Keratinocyte (primary cell): ENCODE results near the gene OSGEP. TPM values are rescaled to one million over a fixed set of nuclear protein-coding genes. Genes with fewer than 3 reads are reported as not detected.

Experiments used
- DNase-seq: peaks from one replicate; pipeline ENCODE4 v3.0.0-alpha.2; 2011; ENCODE audit warnings: low read depth, missing footprints, low spot score
- FAIRE-seq: peaks from 2 replicates; lab custom pipeline; 2011; peaks lifted over from hg19 to GRCh38; lab: Jason Lieb, UNC
- H2AFZ ChIP-seq: 2 replicates; pipeline ENCODE4 v1.6.0; 2012; ENCODE audit warnings: low read length, control low read depth, inconsistent platforms; ENCODE audit not compliant: control insufficient read depth
- H3K27ac ChIP-seq: 2 replicates; pipeline ENCODE4 v1.5.1; 2011; ENCODE audit warnings: low read length; ENCODE audit not compliant: control insufficient read depth, insufficient read depth
- H3K27me3 ChIP-seq: 3 replicates; pipeline ENCODE4 v1.6.0; 2011; ENCODE audit warnings: low read length; ENCODE audit not compliant: control insufficient read depth, insufficient read depth; ENCODE audit errors: extremely low read depth
- H3K36me3 ChIP-seq, 2 experiments: 2 replicates in 1 of 2; 3 replicates in 1 of 2; pipeline ENCODE4 v1.5.1; 2011; ENCODE audit warnings: low read length in 2 of 2, mild to moderate bottlenecking in 1 of 2; ENCODE audit not compliant: control insufficient read depth in 2 of 2, insufficient read depth in 2 of 2; ENCODE audit errors: extremely low read depth in 1 of 2
- H3K4me1 ChIP-seq: 3 replicates; pipeline ENCODE4 v1.5.1; 2011; ENCODE audit warnings: low read length; ENCODE audit not compliant: control insufficient read depth, insufficient read depth; ENCODE audit errors: extremely low read depth
- H3K4me2 ChIP-seq: 3 replicates; pipeline ENCODE4 v1.6.0; 2011; ENCODE audit warnings: low read depth, low read length; ENCODE audit not compliant: control insufficient read depth, insufficient read depth; ENCODE audit errors: extremely low read depth
- H3K4me3 ChIP-seq, 3 experiments: fragments of 200-600 bp in 1 of 3; sonication (generic) in 1 of 3; 2 replicates in 2 of 3; 3 replicates in 1 of 3; pipeline ENCODE4 v1.5.1; 2011 to 2016; ENCODE audit warnings: low read length in 3 of 3, mild to moderate bottlenecking in 3 of 3, control low read depth in 2 of 3, inconsistent platforms in 1 of 3, low read depth in 1 of 3, mixed read lengths in 1 of 3, mixed run types in 1 of 3, moderate library complexity in 1 of 3; ENCODE audit not compliant: control insufficient read depth in 2 of 3, insufficient read depth in 2 of 3; ENCODE audit errors: extremely low read depth in 1 of 3
- H3K79me2 ChIP-seq: 2 replicates; pipeline ENCODE4 v1.6.0; 2012; ENCODE audit warnings: low read length; ENCODE audit not compliant: control insufficient read depth, insufficient read depth
- H3K9ac ChIP-seq: 3 replicates; pipeline ENCODE4 v1.6.0; 2011; ENCODE audit warnings: low read length; ENCODE audit not compliant: control insufficient read depth, insufficient read depth; ENCODE audit errors: extremely low read depth
- H3K9me1 ChIP-seq: 3 replicates; pipeline ENCODE4 v1.6.0; 2011; ENCODE audit warnings: low read length; ENCODE audit not compliant: control insufficient read depth, insufficient read depth; ENCODE audit errors: extremely low read depth
- H3K9me3 ChIP-seq: 2 replicates; pipeline ENCODE4 v1.5.1; 2012; ENCODE audit warnings: low read depth, low read length; ENCODE audit not compliant: control insufficient read depth
- H4K20me1 ChIP-seq: 3 replicates; pipeline ENCODE4 v1.6.0; 2011; ENCODE audit warnings: low read length; ENCODE audit not compliant: control insufficient read depth, insufficient read depth; ENCODE audit errors: extremely low read depth
- CTCF ChIP-seq, 3 experiments: IDR thresholded peaks in 1 of 3; conservative IDR thresholded peaks in 1 of 3; optimal IDR thresholded peaks in 1 of 3; 2 replicates in 2 of 3; 3 replicates in 1 of 3; pipeline versions ENCODE3 to v1.5.1; 2011; ENCODE audit warnings: low read length in 3 of 3, mild to moderate bottlenecking in 3 of 3, moderate library complexity in 2 of 3, control low read depth in 1 of 3, inconsistent platforms in 1 of 3; ENCODE audit not compliant: insufficient read depth in 2 of 3; ENCODE audit errors: extremely low read depth in 1 of 3
- EZH2 ChIP-seq: IDR thresholded peaks from one replicate; pipeline ENCODE4 v1.6.1; 2012; ENCODE audit warnings: inconsistent platforms, mild to moderate bottlenecking, low read length, moderate library complexity
- dilution Hi-C: fragments of 300-500 bp; cut with MboI; formaldehyde crosslinking; loops from one replicate; pipeline ENCODE4 v1.7.0; 2020; ENCODE audit warnings: low sequenced_read_pairs; ENCODE audit not compliant: extremely low pct_ligation_motif_present
- polyA plus RNA-seq, 5 experiments: library from polyadenylated mRNA; depleted of rRNA in 3 of 5; stranded (reverse) in 3 of 5; stranded (forward) in 1 of 5; unstranded in 1 of 5; fragments of >200 nt; gene quantifications; 1 replicate in 1 of 5; 2 replicates in 3 of 5; 3 replicates in 1 of 5; pipeline versions ENCODE4 v1.2.1 to v1.2.3, GENCODE V29; 2011 to 2012; ENCODE audit warnings: missing spikeins in 2 of 5, low read depth in 1 of 5, low replicate concordance in 1 of 5

OSGEP gene
- polyA plus RNA-seq, 1 donor (not counting 4 experiments of a cell fraction or from before 2014, with no cell fraction given) = 34.5 TPM

GRCh38 chr14:20418501-20418909, 36.1 kb downstream of the OSGEP start:
- no peak overlapping the region for H3K27ac ChIP-seq
- dilution Hi-C loops = no loop called here
- FAIRE-seq = no peak

GRCh38 chr14:20417250-20418186, 37.1 kb downstream of the OSGEP start:
- Histone ChIP-seq H3K4me3 (no peak overlapping the region), H3K4me1 (no peaks in the 10 kb centered on the region), H4K20me1 (no peaks in the 10 kb centered on the region), H3K4me2 (no peak overlapping the region), H3K27ac (no peak overlapping the region), H3K36me3 (no peaks in the 10 kb centered on the region), H3K9me1 (no peaks in the 10 kb centered on the region), H2AFZ (no peak overlapping the region), H3K9ac (no peak overlapping the region), H3K27me3 (no peaks in the 10 kb centered on the region), H3K79me2 (no peaks in the 10 kb centered on the region), H3K9me3 (no peaks in the 10 kb centered on the region)
- TF ChIP-seq EZH2 (no peak), CTCF (optimal IDR thresholded peaks at IDR 0.05 in 1 of 3, IDR thresholded peaks at IDR 0.05 in 1 of 3, conservative IDR thresholded peaks at IDR 0.05 in 1 of 3; ENCODE audit: extremely low read depth in 1 of 3, insufficient read depth in 2 of 3, low read length in 3 of 3) (no peak)
- dilution Hi-C loops = no loop called here
- DNase-seq = no peak
- no peak for FAIRE-seq

More at GRCh38 chr14:20418501-20418909, 36.1 kb downstream of the OSGEP start:
- Histone ChIP-seq H3K4me1 (no peaks in the 10 kb centered on the region), H2AFZ (no peak overlapping the region), H3K79me2 (no peaks in the 10 kb centered on the region), H3K4me3 (no peak overlapping the region), H3K27me3 (no peaks in the 10 kb centered on the region), H3K9ac (no peak overlapping the region), H4K20me1 (no peaks in the 10 kb centered on the region), H3K9me3 (no peaks in the 10 kb centered on the region), H3K36me3 (no peaks in the 10 kb centered on the region), H3K4me2 (no peak overlapping the region), H3K9me1 (no peaks in the 10 kb centered on the region)
- DNase-seq = no peak
- TF ChIP-seq EZH2 (no peak), CTCF (optimal IDR thresholded peaks at IDR 0.05 in 1 of 3, IDR thresholded peaks at IDR 0.05 in 1 of 3, conservative IDR thresholded peaks at IDR 0.05 in 1 of 3; ENCODE audit: extremely low read depth in 1 of 3, insufficient read depth in 2 of 3, low read length in 3 of 3) (no peak)
